Neutrophil (primary cell): Measurements from ENCODE around the gene BIN2.

Source experiments
- H3K27ac ChIP-seq: fragments of 200-600 bp; sonication (generic); 2 replicates; pipeline ENCODE4 v1.5.1; 2016; ENCODE audit warnings: mild to moderate bottlenecking, moderate library complexity
- H3K27me3 ChIP-seq: fragments of 200-600 bp; sonication (generic); 2 replicates; pipeline ENCODE4 v1.6.0; 2016; ENCODE audit warnings: mild to moderate bottlenecking
- H3K36me3 ChIP-seq: fragments of 200-600 bp; sonication (generic); 2 replicates; pipeline ENCODE4 v1.5.1; 2017
- H3K4me1 ChIP-seq, 2 experiments: fragments of 200-600 bp in 1 of 2; sonication (generic) in 1 of 2; 1 replicate in 1 of 2; 2 replicates in 1 of 2; pipeline versions ENCODE4 v1.5.1 to v1.6.1; 2013 to 2016; ENCODE audit warnings: low read depth in 1 of 2, low read length in 1 of 2, mild to moderate bottlenecking in 1 of 2, moderate library complexity in 1 of 2; ENCODE audit not compliant: control insufficient read depth in 1 of 2, insufficient read depth in 1 of 2
- H3K4me3 ChIP-seq, 2 experiments: fragments of 200-600 bp in 1 of 2; sonication (generic) in 1 of 2; 1 replicate in 1 of 2; 2 replicates in 1 of 2; pipeline ENCODE4 v1.5.1; 2013 to 2016; ENCODE audit warnings: low read depth in 1 of 2, low read length in 1 of 2, mild to moderate bottlenecking in 1 of 2, moderate library complexity in 1 of 2
- H3K9me3 ChIP-seq: fragments of 200-600 bp; sonication (generic); 2 replicates; pipeline ENCODE4 v1.5.1; 2016
- CTCF ChIP-seq: fragments of 200-600 bp; sonication (generic); IDR thresholded peaks from 2 replicates; pipeline ENCODE4 v1.5.1; 2016; ENCODE audit warnings: antibody characterized with exemption

BIN2 gene

GRCh38 chr12:51335931-51336330, 12.0 kb upstream of the BIN2 start:
- no peak for TF ChIP-seq CTCF
- H3K27ac ChIP-seq: peak overlapping the region; percentile 75
- H3K4me3 ChIP-seq: peak overlapping the region; percentile 27 to 28
- H3K9me3 ChIP-seq: no peaks in the 10 kb centered on the region
- peaks cover 28% of the 10 kb centered on the region in 2 experiments for H3K4me1 ChIP-seq
- H3K36me3 ChIP-seq: no peaks in the 10 kb centered on the region
- H3K27me3 ChIP-seq: no peaks in the 10 kb centered on the region

- no peak for TF ChIP-seq CTCF
These were observed 10.8 kb upstream of the BIN2 start for GRCh38 chr12:51334764-51335163.

GRCh38 chr12:51333536-51333935, 9.6 kb upstream of the BIN2 start:
- H3K27me3 ChIP-seq: no peaks in the 10 kb centered on the region

More at GRCh38 chr12:51334764-51335163, 10.8 kb upstream of the BIN2 start:
- no peak overlapping the region for H3K4me3 ChIP-seq
- peaks cover 33 to 34% of the 10 kb centered on the region in 2 experiments for H3K4me1 ChIP-seq
- H3K36me3 ChIP-seq: no peaks in the 10 kb centered on the region
- H3K9me3 ChIP-seq: no peaks in the 10 kb centered on the region
- H3K27ac ChIP-seq: peak overlapping the region; percentile 75
- H3K27me3 ChIP-seq: no peaks in the 10 kb centered on the region

GRCh38 chr12:51330186-51330585, 6.2 kb upstream of the BIN2 start:
- H3K27ac ChIP-seq: peak overlapping the region; percentile 98
- H3K9me3 ChIP-seq: no peaks in the 10 kb centered on the region
- no peaks in the 10 kb centered on the region for H3K36me3 ChIP-seq
- H3K4me1 ChIP-seq: peaks cover 59 to 60% of the 10 kb centered on the region in 2 experiments
- H3K4me3 ChIP-seq: peak overlapping the region in 1 of 2 experiments; percentile 40
- TF ChIP-seq CTCF: no peak
- no peaks in the 10 kb centered on the region for H3K27me3 ChIP-seq

More at GRCh38 chr12:51333536-51333935, 9.6 kb upstream of the BIN2 start:
- Histone ChIP-seq H3K27ac (no peak overlapping the region), H3K4me1 (peaks cover 45 to 47% of the 10 kb centered on the region in 2 experiments), H3K9me3 (no peaks in the 10 kb centered on the region), H3K4me3 (no peak overlapping the region), H3K36me3 (no peaks in the 10 kb centered on the region)
- TF ChIP-seq CTCF: no peak

- peak overlapping the region; percentile 26 to 40 for H3K4me3 ChIP-seq
- no peaks in the 10 kb centered on the region for H3K9me3 ChIP-seq
- peaks cover 59 to 60% of the 10 kb centered on the region in 2 experiments for H3K4me1 ChIP-seq
- TF ChIP-seq CTCF: no peak
- H3K27me3 ChIP-seq: no peaks in the 10 kb centered on the region
- no peaks in the 10 kb centered on the region for H3K36me3 ChIP-seq
- H3K27ac ChIP-seq: peak overlapping the region; percentile 98
These were observed 5.8 kb upstream of the BIN2 start for GRCh38 chr12:51329742-51330141.

GRCh38 chr12:51328587-51328986, 4.6 kb upstream of the BIN2 start:
- H3K27me3 ChIP-seq: no peaks in the 10 kb centered on the region
- H3K4me1 ChIP-seq: peaks cover 66 to 67% of the 10 kb centered on the region in 2 experiments
- TF ChIP-seq CTCF: no peak
- no peaks in the 10 kb centered on the region for H3K9me3 ChIP-seq
- no peaks in the 10 kb centered on the region for H3K36me3 ChIP-seq
- peak overlapping the region; percentile 98 for H3K27ac ChIP-seq
- H3K4me3 ChIP-seq: peak overlapping the region in 1 of 2 experiments; percentile 40
